ENCODE data around the gene MOB3A.

DNA sequence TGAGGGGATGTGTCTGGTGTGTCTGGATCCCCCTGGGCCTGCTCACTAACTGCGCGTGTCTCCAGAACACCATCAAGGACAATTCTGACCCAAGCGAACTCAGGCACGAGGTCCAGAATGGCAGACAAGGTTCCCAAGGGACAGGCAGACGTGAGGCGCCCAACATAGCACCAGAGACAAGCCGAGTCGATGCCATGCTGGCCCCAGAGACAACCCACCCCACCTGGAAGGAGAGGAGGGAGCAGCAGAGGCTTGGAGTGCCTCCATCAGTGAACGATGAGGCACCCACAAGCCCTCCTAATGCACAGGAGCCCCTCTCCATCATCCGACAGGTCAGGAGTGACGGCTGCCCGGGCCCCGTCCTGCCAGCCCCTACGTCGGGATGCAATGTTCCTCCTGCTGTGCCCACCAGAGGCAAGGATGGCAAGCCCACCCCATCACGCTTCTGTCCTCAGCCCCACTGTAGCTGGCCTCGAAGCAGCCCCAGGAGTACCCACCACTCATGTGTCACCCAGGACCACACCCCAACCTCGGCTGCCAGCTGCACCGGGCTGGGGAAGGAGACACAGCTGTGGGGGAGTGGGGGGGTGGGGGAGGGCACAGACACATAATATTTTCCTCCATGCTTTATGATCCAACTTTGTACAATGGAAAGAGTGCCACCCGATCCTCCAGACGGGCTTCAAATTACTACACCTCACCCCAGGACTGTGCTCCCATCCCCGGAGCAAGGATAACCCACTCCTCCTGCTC, 43.4 kb upstream of the MOB3A start:
- TF ChIP-seq, protein P1, sequence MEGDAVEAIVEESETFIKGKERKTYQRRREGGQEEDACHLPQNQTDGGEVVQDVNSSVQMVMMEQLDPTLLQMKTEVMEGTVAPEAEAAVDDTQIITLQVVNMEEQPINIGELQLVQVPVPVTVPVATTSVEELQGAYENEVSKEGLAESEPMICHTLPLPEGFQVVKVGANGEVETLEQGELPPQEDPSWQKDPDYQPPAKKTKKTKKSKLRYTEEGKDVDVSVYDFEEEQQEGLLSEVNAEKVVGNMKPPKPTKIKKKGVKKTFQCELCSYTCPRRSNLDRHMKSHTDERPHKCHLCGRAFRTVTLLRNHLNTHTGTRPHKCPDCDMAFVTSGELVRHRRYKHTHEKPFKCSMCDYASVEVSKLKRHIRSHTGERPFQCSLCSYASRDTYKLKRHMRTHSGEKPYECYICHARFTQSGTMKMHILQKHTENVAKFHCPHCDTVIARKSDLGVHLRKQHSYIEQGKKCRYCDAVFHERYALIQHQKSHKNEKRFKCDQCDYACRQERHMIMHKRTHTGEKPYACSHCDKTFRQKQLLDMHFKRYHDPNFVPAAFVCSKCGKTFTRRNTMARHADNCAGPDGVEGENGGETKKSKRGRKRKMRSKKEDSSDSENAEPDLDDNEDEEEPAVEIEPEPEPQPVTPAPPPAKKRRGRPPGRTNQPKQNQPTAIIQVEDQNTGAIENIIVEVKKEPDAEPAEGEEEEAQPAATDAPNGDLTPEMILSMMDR (conservative IDR thresholded peaks at IDR 0.05; ENCODE audit: low read length) = no peak
- TF ChIP-seq EZH2phosphoT487 (IDR thresholded peaks at IDR 0.05; ENCODE audit: borderline replicate concordance) = no peak

All from Loucy (cell line).